ENCODE data around the gene CHRNB2. TPM values are rescaled to one million over a fixed set of nuclear protein-coding genes. Genes with fewer than 3 reads are reported as not detected.

The CHRNB2 gene
- total and polyA plus RNA-seq, 9 of the 15 experiments (the other 6 are each of a cell fraction or from before 2014, with no cell fraction given) = 0.01 TPM; not detected in 8

GRCh38 chr1:154536570-154536969 lies 31.0 kb upstream of the CHRNB2 start:
- H3K36me3 ChIP-seq (ENCODE audit: control insufficient read depth, insufficient read depth, low read length) = no peaks in the 10 kb centered on the region
- TF ChIP-seq ZFX (CRISPR knock-in tag; IDR thresholded peaks at IDR 0.05) = no peak
- no peak for TF ChIP-seq E2F3 (CRISPR knock-in tag; IDR thresholded peaks at IDR 0.05)
- H3K27me3 ChIP-seq (ENCODE audit: control insufficient read depth in 2 of 2, insufficient read depth in 2 of 2, low read length in 2 of 2) = peaks cover 40 to 68% of the 10 kb centered on the region in 2 experiments
- no peak overlapping the region for H3K9ac ChIP-seq (ENCODE audit: insufficient read depth in 1 of 2, low read depth in 2 of 2, low read length in 2 of 2)
- H3K4me2 ChIP-seq (ENCODE audit: insufficient read depth, low read length) = no peak overlapping the region
- ChIA-PET CTCF (ENCODE audit: low intra/inter-chr PET ratio) (interaction anchor here (0.7 kb wide), 1 partner anchor 550 kb away, joined by 3 read pairs; no protein-coding TSS in a partner anchor), POLR2A (interaction anchor here (1.1 to 1.5 kb wide), 2 partner anchors 13 to 408 kb away, joined by 3 read pairs; no protein-coding TSS in a partner anchor)
- WGBS (ENCODE audit: insufficient coverage, low coverage, missing lambda C conversion rate) = 0% methylated on average over 7 of the region's 7 CpGs
- no peaks in the 10 kb centered on the region; the same call in 1 of the 2 replicates for H3K9me3 ChIP-seq (replicated peaks; ENCODE audit: control insufficient read depth, insufficient read depth, low read depth, low read length)
- no peaks in the 10 kb centered on the region for H4K20me1 ChIP-seq (replicated peaks; ENCODE audit: control insufficient read depth, insufficient read depth, low read length)
- intact Hi-C loops (cut with micrococcal nuclease) (no loop called here), in situ Hi-C loops (cut with MboI) (no loop called here)
- H3K9me1 ChIP-seq (ENCODE audit: control insufficient read depth, insufficient read depth, low read length) = no peaks in the 10 kb centered on the region
- DNase-seq (ENCODE audit: extremely low read depth in 1 of 4, low spot score in 3 of 4) (no peak), ATAC-seq (no peak), FAIRE-seq (no peak)
- no peak overlapping the region for H2AFZ ChIP-seq (ENCODE audit: low read depth, low read length)
- no peaks in the 10 kb centered on the region; a peak in 2 of 5 replicates for H3K4me1 ChIP-seq (replicated peaks in 1 of 2; ENCODE audit: control insufficient read depth in 2 of 2, insufficient read depth in 2 of 2, low read length in 2 of 2)
- H3K79me2 ChIP-seq (ENCODE audit: control insufficient read depth, insufficient read depth, low read length) = no peaks in the 10 kb centered on the region
- no peak overlapping the region for H3K4me3 ChIP-seq
- BruUV-seq (replicated peaks) = no TSS peak
- H3K27ac ChIP-seq (ENCODE audit: extremely low read depth, low read depth, low read length) = no peak overlapping the region

- no peak for DNase-seq (ENCODE audit: extremely low read depth in 1 of 4, low spot score in 3 of 4)
- Histone ChIP-seq H3K79me2 (ENCODE audit: control insufficient read depth, insufficient read depth, low read length) (no peaks in the 10 kb centered on the region), H3K36me3 (ENCODE audit: control insufficient read depth, insufficient read depth, low read length) (no peaks in the 10 kb centered on the region), H3K4me3 (no peak overlapping the region), H3K27ac (ENCODE audit: extremely low read depth, low read depth, low read length) (no peak overlapping the region), H3K4me2 (ENCODE audit: insufficient read depth, low read length) (no peak overlapping the region), H3K4me1 (replicated peaks in 1 of 2; ENCODE audit: control insufficient read depth in 2 of 2, insufficient read depth in 2 of 2, low read length in 2 of 2) (no peaks in the 10 kb centered on the region; a peak in 1 of 5 replicates), H2AFZ (ENCODE audit: low read depth, low read length) (no peak overlapping the region), H3K9ac (ENCODE audit: insufficient read depth in 1 of 2, low read depth in 2 of 2, low read length in 2 of 2) (no peak overlapping the region), H3K9me1 (ENCODE audit: control insufficient read depth, insufficient read depth, low read length) (no peaks in the 10 kb centered on the region), H4K20me1 (replicated peaks; ENCODE audit: control insufficient read depth, insufficient read depth, low read length) (peaks cover 7% of the 10 kb centered on the region; the same call in 1 of the 2 replicates), H3K9me3 (replicated peaks; ENCODE audit: control insufficient read depth, insufficient read depth, low read depth, low read length) (no peaks in the 10 kb centered on the region), H3K27me3 (ENCODE audit: control insufficient read depth in 2 of 2, insufficient read depth in 2 of 2, low read length in 2 of 2) (peaks cover 54 to 85% of the 10 kb centered on the region in 2 experiments)
- POLR2A ChIA-PET = interaction anchor here (0.5 to 0.7 kb wide), 2 partner anchors 30 to 74 kb away, joined by 3 to 4 read pairs; no protein-coding TSS in a partner anchor
- TF ChIP-seq CBX2 (IDR thresholded peaks at IDR 0.05; ENCODE audit: insufficient read depth, low read length, poor library complexity, severe bottlenecking) = no peak
- peak; percentile 61 for TF ChIP-seq TFE3 (CRISPR knock-in tag; IDR thresholded peaks at IDR 0.05)
- FAIRE-seq = no peak
- CTCF ChIA-PET (ENCODE audit: low intra/inter-chr PET ratio) = interaction anchor here (0.6 kb wide), 2 partner anchors 211 to 477 kb away, joined by 3 to 5 read pairs; no protein-coding TSS in a partner anchor
- BruUV-seq (replicated peaks) = no TSS peak
- WGBS (ENCODE audit: insufficient coverage, low coverage, missing lambda C conversion rate) = 3% methylated on average over 8 of the region's 9 CpGs
- ATAC-seq = no peak
- in situ Hi-C loops (cut with MboI) = no loop called here
- intact Hi-C loops (cut with micrococcal nuclease) = no loop called here
Observed at GRCh38 chr1:154539486-154540483, 27.8 kb upstream of the CHRNB2 start.
